Hepatocyte (in vitro differentiated cells): ENCODE results near the gene FGD5.

Experiments used
- EZH2 ChIP-seq: fragments of 200-600 bp; sonication (generic); IDR thresholded peaks from 2 replicates; pipeline ENCODE4 v1.6.1; 2016; ENCODE audit warnings: antibody characterized with exemption, mild to moderate bottlenecking, borderline replicate concordance
- EZH2phosphoT487 ChIP-seq: fragments of 200-600 bp; sonication (generic); IDR thresholded peaks from one replicate; pipeline ENCODE4 v1.6.1; 2018; ENCODE audit warnings: antibody characterized with exemption, mild to moderate bottlenecking, low read depth, moderate library complexity; ENCODE audit not compliant: unreplicated experiment, severe bottlenecking
- TF ChIP-seq, protein P1 (sequence below): fragments of 200-600 bp; sonication (generic); IDR thresholded peaks from 2 replicates; pipeline ENCODE4 v1.5.1; 2016; ENCODE audit warnings: antibody characterized with exemption, mild to moderate bottlenecking; ENCODE audit not compliant: poor library complexity

DNA sequence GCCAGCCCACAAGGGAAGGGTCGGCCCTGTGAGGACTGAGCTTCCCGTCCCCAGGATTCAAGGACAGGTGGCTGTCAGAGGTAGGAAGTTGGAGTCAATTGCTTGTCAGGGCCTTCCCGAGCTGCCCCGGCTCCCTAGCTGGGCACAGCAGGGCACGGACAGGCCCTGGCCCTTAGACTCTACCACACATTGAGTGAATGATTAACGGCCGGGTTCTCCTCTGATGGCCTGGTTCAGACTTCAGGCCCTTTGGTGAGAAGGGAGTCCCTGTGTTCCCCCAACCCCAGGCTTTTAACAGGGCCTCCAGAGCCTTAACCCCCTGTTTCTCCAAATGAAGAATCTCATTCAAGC, 16.4 kb upstream of the FGD5 start:
- TF ChIP-seq, protein P1, sequence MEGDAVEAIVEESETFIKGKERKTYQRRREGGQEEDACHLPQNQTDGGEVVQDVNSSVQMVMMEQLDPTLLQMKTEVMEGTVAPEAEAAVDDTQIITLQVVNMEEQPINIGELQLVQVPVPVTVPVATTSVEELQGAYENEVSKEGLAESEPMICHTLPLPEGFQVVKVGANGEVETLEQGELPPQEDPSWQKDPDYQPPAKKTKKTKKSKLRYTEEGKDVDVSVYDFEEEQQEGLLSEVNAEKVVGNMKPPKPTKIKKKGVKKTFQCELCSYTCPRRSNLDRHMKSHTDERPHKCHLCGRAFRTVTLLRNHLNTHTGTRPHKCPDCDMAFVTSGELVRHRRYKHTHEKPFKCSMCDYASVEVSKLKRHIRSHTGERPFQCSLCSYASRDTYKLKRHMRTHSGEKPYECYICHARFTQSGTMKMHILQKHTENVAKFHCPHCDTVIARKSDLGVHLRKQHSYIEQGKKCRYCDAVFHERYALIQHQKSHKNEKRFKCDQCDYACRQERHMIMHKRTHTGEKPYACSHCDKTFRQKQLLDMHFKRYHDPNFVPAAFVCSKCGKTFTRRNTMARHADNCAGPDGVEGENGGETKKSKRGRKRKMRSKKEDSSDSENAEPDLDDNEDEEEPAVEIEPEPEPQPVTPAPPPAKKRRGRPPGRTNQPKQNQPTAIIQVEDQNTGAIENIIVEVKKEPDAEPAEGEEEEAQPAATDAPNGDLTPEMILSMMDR, result no peak
- TF ChIP-seq EZH2, result no peak
- TF ChIP-seq EZH2phosphoT487, result no peak
